Glomerular visceral epithelial cell (primary cell): ENCODE data around the gene PKDCC.
"Not testable (repeated sequence)": the region's sequence is repeated elsewhere in the genome, so short reads cannot be mapped to it uniquely, and the experiment has no call there.

Source experiments
- DNase-seq: peaks from one replicate; pipeline ENCODE4 v3.0.0-alpha.2; 2016; ENCODE audit errors: extremely low spot score

The PKDCC gene

GRCh38 chr2:42065753-42066152 lies 17.9 kb downstream of the PKDCC start:
- not testable (repeated sequence) for DNase-seq

GRCh38 chr2:42067001-42067400 lies 19.2 kb downstream of the PKDCC start:
- DNase-seq, result not testable (repeated sequence)

GRCh38 chr2:42067521-42067920 lies 19.7 kb downstream of the PKDCC start:
- DNase-seq, result no peak

- DNase-seq, result no peak
Measured at GRCh38 chr2:42068571-42069178, 20.9 kb downstream of the PKDCC start.

- no peak for DNase-seq
Measured at GRCh38 chr2:42069568-42069967, 21.7 kb downstream of the PKDCC start.

GRCh38 chr2:42071791-42072190 lies 24.0 kb downstream of the PKDCC start:
- no peak for DNase-seq

GRCh38 chr2:42072349-42073118 lies 24.7 kb downstream of the PKDCC start:
- no peak for DNase-seq

GRCh38 chr2:42073739-42074503 lies 26.1 kb downstream of the PKDCC start:
- no peak for DNase-seq

- DNase-seq, result no peak
Measured at GRCh38 chr2:42074661-42075060, 26.8 kb downstream of the PKDCC start.

GRCh38 chr2:42076357-42077225 lies 28.8 kb downstream of the PKDCC start:
- no peak for DNase-seq

- DNase-seq, result no peak
Measured at GRCh38 chr2:42077343-42077742, 29.5 kb downstream of the PKDCC start.

GRCh38 chr2:42079737-42080287 lies 32.0 kb downstream of the PKDCC start:
- DNase-seq, result no peak

GRCh38 chr2:42081151-42081550 lies 33.3 kb downstream of the PKDCC start:
- DNase-seq, result not testable (repeated sequence)

GRCh38 chr2:42082016-42082415 lies 34.2 kb downstream of the PKDCC start:
- no peak for DNase-seq

GRCh38 chr2:42084231-42084671 lies 36.4 kb downstream of the PKDCC start:
- no peak for DNase-seq

GRCh38 chr2:42085070-42085469 lies 37.2 kb downstream of the PKDCC start:
- not testable (repeated sequence) for DNase-seq

GRCh38 chr2:42085706-42086487 lies 38.1 kb downstream of the PKDCC start:
- DNase-seq, result no peak

- peak; percentile 67 for DNase-seq
Measured at GRCh38 chr2:42086500-42086953, 38.7 kb downstream of the PKDCC start.

- no peak for DNase-seq
Measured at GRCh38 chr2:42087137-42087856, 39.5 kb downstream of the PKDCC start.

- no peak for DNase-seq
Measured at GRCh38 chr2:42087857-42088195, 40.0 kb downstream of the PKDCC start.
